SU-DHL-6 (cell line): ENCODE measurements around the gene MICAL1.

Experiments
- CTCF ChIP-seq: fragments of 200-600 bp; sonication (generic); IDR thresholded peaks from one replicate; pipeline ENCODE4 v1.5.1; 2017; ENCODE audit warnings: antibody characterized with exemption, mild to moderate bottlenecking, low read length, moderate library complexity; ENCODE audit not compliant: insufficient read depth, poor library complexity, severe bottlenecking
- EZH2phosphoT487 ChIP-seq: fragments of 200-600 bp; sonication (generic), shearing (Covaris generic); conservative IDR thresholded peaks from 2 replicates; pipeline ENCODE4 v1.6.1; 2018; ENCODE audit warnings: mild to moderate bottlenecking, antibody characterized with exemption, low read length, moderate library complexity, mixed read lengths

GRCh38 chr6:109478222-109478805 lies 22.7 kb upstream of the MICAL1 start:
- TF ChIP-seq CTCF (no peak), EZH2phosphoT487 (no peak)
